HG02943 (cell line): ENCODE data around the gene S1PR3.
"Not testable (repeated sequence)": the region's sequence is repeated elsewhere in the genome, so short reads cannot be mapped to it uniquely, and the experiment has no call there.

Source experiments
- ATAC-seq: cut with Tn5 transposase; IDR thresholded peaks from one replicate; pipeline ENCODE4 v1.9.1; 2021; ENCODE audit warnings: mild to moderate bottlenecking, low read depth, moderate library complexity; ENCODE audit not compliant: unreplicated experiment

Gene S1PR3

DNA sequence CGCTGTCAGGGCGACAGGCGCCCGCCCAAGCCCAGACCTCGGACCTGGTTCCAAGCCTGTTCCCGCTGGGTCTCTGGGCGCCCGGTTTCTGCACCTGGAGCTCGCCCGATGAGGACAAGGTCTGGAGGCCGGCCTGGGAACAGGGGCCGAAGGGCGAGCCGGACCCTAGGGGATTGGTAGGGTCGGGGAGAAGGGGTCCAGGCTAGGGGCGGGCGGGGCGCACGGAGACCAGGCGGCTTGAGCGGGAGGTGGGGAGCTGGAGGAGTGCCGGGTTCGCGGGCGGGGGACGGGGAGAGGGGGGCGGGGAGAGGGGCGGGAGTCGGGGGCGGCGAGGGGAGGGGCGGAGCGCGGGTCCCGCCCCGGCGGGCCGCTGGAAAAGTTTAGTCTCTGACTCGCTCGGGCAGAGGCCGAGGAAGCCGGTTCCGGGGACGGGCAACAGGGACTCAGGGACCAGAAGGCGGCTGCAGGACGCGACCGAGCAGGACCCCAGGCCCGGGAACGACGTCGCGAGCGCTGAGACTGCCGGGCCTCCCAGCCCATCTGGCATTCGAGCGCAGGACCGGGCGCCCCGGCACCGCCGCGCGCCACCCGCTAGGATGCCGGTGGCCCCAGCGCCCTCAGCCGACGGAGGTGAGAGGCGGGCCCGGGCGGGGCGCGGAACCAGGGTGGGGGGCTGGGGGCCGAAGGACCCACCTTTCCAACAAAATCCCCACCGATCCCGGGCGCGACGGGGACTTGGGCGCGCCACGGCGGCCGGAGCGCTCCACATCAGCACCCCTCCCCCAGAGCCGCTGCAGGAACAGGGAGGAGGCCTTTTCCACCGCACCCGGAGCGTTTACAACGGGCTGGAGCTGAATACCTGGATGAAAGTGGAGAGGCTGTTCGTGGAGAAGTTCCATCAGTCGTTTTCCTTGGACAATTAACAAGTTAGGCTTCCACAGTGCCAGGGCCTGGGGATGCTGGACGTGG, at the start of gene S1PR3:
Gene S1PR3, plus strand, starts transcription at position 403 of the 969 bp plus-strand sequence. CDS start 9,733 bp downstream, outside the sequence.
- ATAC-seq: no peak

- ATAC-seq: not testable (repeated sequence)
Observed at GRCh38 chr9:88941586-88941985, 49.7 kb upstream of the S1PR3 start.

DNA sequence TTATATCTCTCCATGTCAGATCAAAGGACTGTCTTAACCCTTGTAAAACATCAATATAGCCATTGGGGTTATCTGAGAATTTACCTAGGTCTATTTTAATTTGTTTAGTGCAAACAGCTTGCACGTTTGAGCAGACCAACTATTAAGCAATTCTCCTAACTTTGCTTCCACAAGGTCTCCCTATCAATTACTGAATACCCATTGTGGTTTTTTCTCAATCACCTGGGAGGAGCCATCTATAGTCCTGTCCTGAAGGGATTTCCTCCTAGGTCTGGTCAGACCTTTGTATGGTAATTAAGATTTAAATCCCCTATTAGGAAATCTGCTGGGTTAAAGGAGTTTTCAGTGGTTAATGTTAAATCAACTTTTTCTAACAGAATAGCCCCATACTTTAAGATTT, 48.9 kb upstream of the S1PR3 start:
- ATAC-seq: no peak

GRCh38 chr9:88945636-88946333, 45.5 kb upstream of the S1PR3 start:
- ATAC-seq: no peak

DNA sequence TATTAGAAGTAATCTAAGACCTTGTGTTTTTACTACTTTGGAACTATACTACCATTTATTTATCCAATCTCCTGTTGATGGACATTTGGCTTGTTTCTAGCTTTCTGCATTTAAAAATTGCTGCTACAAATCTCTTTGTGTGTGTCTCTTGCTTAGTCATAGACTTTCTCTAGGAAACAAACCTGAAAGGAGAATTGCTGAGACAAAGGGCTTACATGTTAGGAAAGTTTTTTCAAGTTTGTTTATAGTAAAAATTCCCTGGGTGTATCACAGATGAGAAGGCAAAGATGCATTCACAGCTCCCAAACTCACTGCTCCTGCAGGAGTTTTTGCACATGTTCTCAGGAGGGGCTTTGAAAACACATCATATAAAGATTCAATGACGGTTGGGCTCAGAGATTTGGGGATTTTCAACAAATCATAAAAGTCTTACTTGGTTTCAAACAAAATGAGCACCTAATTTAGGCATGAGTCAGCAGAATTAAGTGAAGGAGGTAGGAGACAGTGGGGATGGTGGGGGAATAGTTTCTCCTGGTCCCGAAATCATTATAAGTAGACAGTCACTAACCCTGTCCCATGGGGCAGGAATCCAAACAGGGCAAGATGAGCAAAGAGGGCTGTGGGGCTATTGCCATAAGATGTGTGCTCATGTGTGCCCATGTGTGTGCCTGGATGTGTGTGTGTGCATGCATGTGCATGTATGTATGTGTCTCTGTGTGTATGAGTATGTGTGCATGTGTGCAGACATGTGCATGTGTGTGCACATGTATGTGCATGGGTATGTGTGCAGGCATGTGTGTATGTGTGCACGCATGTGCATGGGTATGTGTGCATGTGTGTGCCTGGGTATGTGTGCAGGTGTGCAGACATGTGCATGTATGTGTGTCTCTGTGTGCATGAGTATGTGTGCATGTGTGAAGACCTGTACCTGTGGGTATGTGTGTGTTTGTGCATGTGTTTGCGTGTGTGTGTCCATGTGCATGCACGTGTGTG, 43.4 kb upstream of the S1PR3 start:
- ATAC-seq: no peak

DNA sequence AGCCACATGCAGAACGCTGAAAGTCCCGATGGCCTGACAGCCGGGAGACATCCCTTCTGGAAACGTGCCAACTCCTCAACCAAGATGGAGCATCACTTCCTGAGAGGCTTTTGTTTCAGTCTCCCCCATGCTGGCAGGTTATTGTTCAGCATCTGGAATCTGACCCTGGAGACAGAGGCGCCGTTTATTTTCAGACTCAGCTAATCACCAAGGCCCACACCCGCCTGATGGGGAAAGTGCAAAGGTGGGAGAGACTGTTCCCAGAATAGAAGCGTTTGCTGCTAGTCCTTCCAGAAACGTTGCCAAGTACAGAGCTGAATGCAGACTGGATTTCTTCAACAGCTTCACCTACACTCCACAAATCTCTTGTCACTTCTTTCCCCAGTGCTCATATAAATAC, 41.8 kb upstream of the S1PR3 start:
- ATAC-seq: no peak

DNA sequence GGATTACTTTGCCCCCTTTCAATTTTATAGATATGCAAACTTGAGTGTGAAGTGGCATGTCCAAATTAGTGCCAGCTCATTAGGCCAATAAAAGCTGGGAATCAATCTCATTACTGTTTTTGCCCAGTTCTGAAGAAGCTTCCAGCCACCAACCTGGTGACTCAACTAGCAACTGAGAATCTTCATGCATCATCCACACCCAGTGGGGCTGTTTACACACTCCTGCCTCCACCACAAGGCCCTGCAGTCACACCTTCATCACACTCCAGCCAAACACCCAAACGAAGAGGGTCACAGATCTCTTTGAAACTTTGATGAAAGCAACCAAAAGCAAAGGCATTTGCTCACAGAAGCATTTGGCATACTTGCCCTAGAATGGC, 41.3 kb upstream of the S1PR3 start:
- ATAC-seq: no peak

- ATAC-seq: no peak
Observed at GRCh38 chr9:88950341-88951154, 40.7 kb upstream of the S1PR3 start.

GRCh38 chr9:88951155-88951542, 40.1 kb upstream of the S1PR3 start:
- ATAC-seq: no peak

- no peak for ATAC-seq
Observed at GRCh38 chr9:88952086-88952615, 39.1 kb upstream of the S1PR3 start.

DNA sequence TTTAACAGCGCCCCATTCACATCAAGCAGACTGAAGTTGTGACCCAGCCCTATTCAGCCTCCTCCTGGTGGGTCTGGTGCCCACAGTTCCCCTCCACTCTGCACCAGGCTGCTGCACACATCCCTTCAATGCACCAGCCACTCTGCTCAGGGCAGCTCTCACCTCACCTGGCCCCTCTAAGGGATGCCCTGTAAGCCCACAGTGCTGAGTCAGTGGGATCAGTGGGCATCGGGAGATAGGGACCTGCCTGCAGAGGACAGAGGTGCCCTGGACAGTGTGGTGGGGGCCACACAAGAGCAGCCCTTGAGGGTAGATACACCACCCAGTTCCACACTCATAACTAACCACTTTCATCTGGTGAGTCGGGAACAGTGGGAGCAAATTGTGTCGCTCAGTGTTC, 38.3 kb upstream of the S1PR3 start:
- no peak for ATAC-seq

DNA sequence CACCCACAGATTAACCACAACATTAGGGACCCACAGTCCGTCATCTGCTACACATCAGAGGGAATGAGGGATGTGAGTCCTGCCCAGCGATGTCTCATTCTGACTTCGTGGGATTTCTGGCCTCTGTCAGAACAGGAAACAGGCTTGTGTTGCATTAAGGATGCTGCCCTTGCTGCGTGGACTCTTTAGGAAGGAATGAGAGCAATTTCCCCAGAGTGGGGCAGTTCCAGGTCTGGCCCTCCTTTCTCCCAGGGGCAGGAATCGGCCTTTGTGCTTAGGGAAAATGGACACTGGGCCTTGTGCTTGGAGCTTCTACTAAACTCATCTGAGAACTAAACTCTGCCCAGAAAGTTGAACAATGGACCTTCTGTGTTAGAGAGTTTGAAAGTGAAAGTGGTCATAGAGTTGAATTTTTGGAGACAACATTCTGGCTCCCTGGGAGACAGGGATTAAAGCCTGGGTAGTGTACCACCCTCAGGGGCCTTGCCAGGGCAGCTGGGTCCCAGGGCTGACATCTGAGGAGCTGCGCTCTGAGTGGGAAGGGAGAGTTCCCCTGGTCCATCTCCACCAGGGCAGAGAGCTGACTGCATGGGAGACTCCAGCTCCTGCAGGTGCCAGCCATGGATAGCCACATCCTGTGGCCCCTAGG, 37.8 kb upstream of the S1PR3 start:
- no peak for ATAC-seq

GRCh38 chr9:88954066-88954465, 37.2 kb upstream of the S1PR3 start:
- no peak for ATAC-seq

DNA sequence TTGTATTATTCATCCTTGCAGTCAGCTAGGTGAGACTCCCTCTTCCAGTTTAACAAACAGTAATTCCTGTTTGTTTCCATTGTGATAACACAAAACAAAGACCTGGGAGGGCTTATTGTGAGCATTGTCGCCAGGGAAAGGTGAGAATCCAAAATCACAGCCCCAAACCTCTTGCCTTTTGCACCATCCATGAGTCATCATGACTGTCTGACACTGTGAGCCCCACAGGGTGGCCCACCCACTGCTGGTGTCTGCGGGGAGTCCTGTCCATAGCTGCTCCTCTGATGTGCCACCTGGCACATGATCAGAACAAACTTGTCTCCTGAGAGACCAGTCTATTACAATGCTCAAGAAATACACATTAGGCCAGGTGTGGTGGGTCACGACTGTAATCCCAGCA, 33.7 kb upstream of the S1PR3 start:
- ATAC-seq: no peak

GRCh38 chr9:88959727-88960469, 31.4 kb upstream of the S1PR3 start:
- no peak for ATAC-seq

DNA sequence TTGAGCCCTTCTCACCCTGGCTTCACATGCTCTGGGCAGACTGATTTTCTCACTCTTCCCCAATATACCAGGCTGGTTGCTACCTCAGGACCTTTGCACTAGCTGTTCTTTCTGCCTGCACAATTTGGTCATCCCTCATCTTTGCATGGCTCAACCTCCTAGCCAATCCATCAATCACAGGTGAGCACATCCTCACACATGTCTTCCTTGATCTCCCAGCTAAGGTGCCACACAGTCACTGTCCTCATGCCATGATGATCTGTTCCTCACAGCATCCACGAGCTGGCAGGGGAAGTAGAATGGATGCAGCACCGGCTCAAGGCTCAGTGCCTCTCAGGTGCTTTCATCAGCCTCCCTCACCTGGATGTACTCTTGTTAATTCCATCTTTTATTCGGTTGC, 30.6 kb upstream of the S1PR3 start:
- no peak for ATAC-seq

GRCh38 chr9:88965473-88965872, 25.8 kb upstream of the S1PR3 start:
- no peak for ATAC-seq
